GM12878 (cell line): ENCODE measurements around the gene ABCG2. TPM values are rescaled to one million over a fixed set of nuclear protein-coding genes. Genes with fewer than 3 reads are reported as not detected.

Source experiments
- ATAC-seq: fragments of 200-7000 bp; cut with Tn5 transposase; 3 replicates; pipeline ENCODE4 v1.9.1; 2020; ENCODE audit warnings: mild to moderate bottlenecking, moderate library complexity
- BruUV-seq: library from RNA; stranded (reverse); fragments of 400-500 nt; replicated peaks from 2 replicates; lab custom pipeline; 2021; lab: Mats Ljungman, UMichigan
- CTCF ChIA-PET: fragments of 300-600 bp; sonication (Branson Sonifier 250); formaldehyde crosslinking; extraction: SDS; loops from one replicate; lab custom pipeline; 2021; ENCODE audit warnings: inconsistent platforms; lab: Yijun Ruan, JAX
- POLR2A ChIA-PET: fragments of 350-600 bp; formaldehyde crosslinking; extraction: SDS; loops from one replicate; lab custom pipeline; 2021; ENCODE audit warnings: inconsistent platforms; lab: Charles Lee
- RAD21 ChIA-PET: fragments of 300-600 bp; sonication (Branson Sonifier 250); formaldehyde crosslinking; loops from one replicate; lab custom pipeline; 2023; ENCODE audit warnings: antibody characterized with exemption; ENCODE audit not compliant: unreplicated experiment; lab: Charles Lee
- SMC1A ChIA-PET: fragments of 300-600 bp; sonication (Branson Sonifier 250); formaldehyde crosslinking; loops from one replicate; lab custom pipeline; 2023; ENCODE audit not compliant: unreplicated experiment, uncharacterized antibody; lab: Charles Lee
- DNase-seq: peaks from one replicate; pipeline ENCODE4 v3.0.0-alpha.2; 2011; ENCODE audit warnings: low read depth, low spot score
- FAIRE-seq: peaks from 3 replicates; lab custom pipeline; 2011; peaks lifted over from hg19 to GRCh38; lab: Jason Lieb, UNC
- H2AFZ ChIP-seq: 2 replicates; pipeline ENCODE4 v1.6.0; 2011; ENCODE audit warnings: low read depth, low read length, control low read depth; ENCODE audit not compliant: control insufficient read depth
- H3K27ac ChIP-seq: 2 replicates; pipeline ENCODE4 v1.5.1; 2011; ENCODE audit warnings: control low read depth; ENCODE audit not compliant: control insufficient read depth, insufficient read depth
- H3K27me3 ChIP-seq, 2 experiments: replicated peaks in 1 of 2; 2 replicates each; pipeline versions ENCODE4 v1.6.0 to v1.6.1; 2011; ENCODE audit warnings: low read length in 1 of 2; ENCODE audit not compliant: control insufficient read depth in 2 of 2, insufficient read depth in 2 of 2
- H3K36me3 ChIP-seq, 2 experiments: 2 replicates each; pipeline ENCODE4 v1.5.1; 2011; ENCODE audit warnings: low read length in 1 of 2; ENCODE audit not compliant: control insufficient read depth in 2 of 2, insufficient read depth in 2 of 2
- H3K4me1 ChIP-seq: 2 replicates; pipeline ENCODE4 v1.6.1; 2011; ENCODE audit warnings: mild to moderate bottlenecking, low read length, moderate library complexity, mixed read lengths; ENCODE audit not compliant: control insufficient read depth, insufficient read depth
- H3K4me2 ChIP-seq: 2 replicates; pipeline ENCODE4 v1.6.0; 2011; ENCODE audit warnings: control low read depth; ENCODE audit not compliant: control insufficient read depth, insufficient read depth
- H3K4me3 ChIP-seq: fragments of 200-600 bp; sonication (generic); 2 replicates; pipeline ENCODE4 v1.5.1; 2016
- H3K79me2 ChIP-seq: 2 replicates; pipeline ENCODE4 v1.6.0; 2011; ENCODE audit warnings: low read length; ENCODE audit not compliant: control insufficient read depth, insufficient read depth
- H3K9ac ChIP-seq: 2 replicates; pipeline ENCODE4 v1.8.0; 2011; ENCODE audit warnings: low read length, control low read depth, mixed read lengths; ENCODE audit not compliant: control insufficient read depth, insufficient read depth
- H3K9me3 ChIP-seq: replicated peaks from 3 replicates; pipeline ENCODE4 v1.5.1; 2011; ENCODE audit warnings: mild to moderate bottlenecking, low read length; ENCODE audit not compliant: control insufficient read depth, insufficient read depth
- H4K20me1 ChIP-seq: 2 replicates; pipeline ENCODE4 v1.6.0; 2011; ENCODE audit not compliant: control insufficient read depth, insufficient read depth
- ATF2 ChIP-seq: IDR thresholded peaks from 2 replicates; pipeline ENCODE4 v1.6.1; 2012; ENCODE audit warnings: low read length, inconsistent platforms
- FOXM1 ChIP-seq: IDR thresholded peaks from 2 replicates; pipeline ENCODE4 v1.6.1; 2012; ENCODE audit warnings: low read depth, mild to moderate bottlenecking, inconsistent platforms, low read length, moderate library complexity
- HCFC1 ChIP-seq: fragments of 150-350 bp; IDR thresholded peaks from 2 replicates; pipeline ENCODE4 v1.6.1; 2014; ENCODE audit warnings: low read length
- IRF5 ChIP-seq: fragments of 450-650 bp; IDR thresholded peaks from 2 replicates; pipeline ENCODE4 v1.6.1; 2017; ENCODE audit warnings: borderline replicate concordance
- MYC ChIP-seq: IDR thresholded peaks from 2 replicates; pipeline ENCODE4 v1.6.1; 2011; ENCODE audit warnings: mild to moderate bottlenecking, low read length, moderate library complexity, inconsistent platforms; ENCODE audit not compliant: insufficient read depth, insufficient replicate concordance, insufficient read length, severe bottlenecking
- RCOR1 ChIP-seq: conservative IDR thresholded peaks from 2 replicates; pipeline ENCODE4 v1.6.1; 2012; ENCODE audit warnings: low read depth, low read length, improper control_type of control experiment
- SIN3A ChIP-seq: IDR thresholded peaks from 2 replicates; pipeline ENCODE4 v1.6.1; 2012; ENCODE audit warnings: low read depth, low read length, improper control_type of control experiment
- SUZ12 ChIP-seq: fragments of 200-600 bp; sonication (generic); IDR thresholded peaks from one replicate; pipeline ENCODE4 v1.6.1; 2018; ENCODE audit warnings: antibody characterized with exemption, mild to moderate bottlenecking; ENCODE audit not compliant: unreplicated experiment
- ZZZ3 ChIP-seq: IDR thresholded peaks from 2 replicates; pipeline ENCODE4 v1.6.1; 2011; ENCODE audit warnings: low read depth; ENCODE audit not compliant: control insufficient read depth, insufficient read length
- WGBS: methylation state at CpG from one replicate; pipeline ENCODE4 v1.1.6; 2016; ENCODE audit warnings: low lambda C conversion rate; ENCODE audit not compliant: insufficient replicate concordance, insufficient coverage; ENCODE audit errors: missing lambda C conversion rate; 5-methylcytosine and 5-hydroxymethylcytosine counted together
- in situ Hi-C: fragments of 300-500 bp; cut with MboI; formaldehyde crosslinking; loops from 9 replicates; pipeline ENCODE4 v1.14.3; 2018; ENCODE audit warnings: mixed read lengths
- intact Hi-C: fragments of 100-400 bp; cut with micrococcal nuclease; formaldehyde crosslinking; loops from one replicate; pipeline ENCODE4 v1.14.2; 2022; ENCODE audit not compliant: unreplicated experiment
- polyA plus RNA-seq, 11 experiments: library from polyadenylated mRNA; depleted of rRNA in 4 of 11; unstranded in 6 of 11; stranded (reverse) in 5 of 11; fragments of >200 nt; fragmentation: Nextera tagmentation in 4 of 11; fragmentation: Illumina TruSeq in 1 of 11; extraction: Ambion mirVana in 4 of 11; extraction: Trizol in 1 of 11; gene quantifications; 1 replicate in 1 of 11; 2 replicates in 10 of 11; pipeline versions ENCODE4 v1.2.1 to v1.2.3, GENCODE V29; 2011 to 2016; ENCODE audit warnings: inconsistent platforms in 2 of 11, missing spikeins in 2 of 11, low read depth in 1 of 11
- total RNA-seq, 4 experiments: library from RNA; depleted of rRNA in 3 of 4; stranded (reverse); fragments of >200 nt in 3 of 4; fragmentation: Illumina TruSeq in 1 of 4; extraction: Trizol in 1 of 4; gene quantifications; 2 replicates each; pipeline versions ENCODE4 v1.2.1 to v1.2.3, GENCODE V29; 2013 to 2021
- TF ChIP-seq, protein P1 (sequence below): fragments of 450-650 bp; IDR thresholded peaks from 2 replicates; pipeline ENCODE4 v1.6.1; 2018; ENCODE audit warnings: borderline replicate concordance, mild to moderate bottlenecking; ENCODE audit not compliant: partially characterized antibody

Gene ABCG2
- total and polyA plus RNA-seq, 10 of the 15 experiments (the other 5 are each of a cell fraction or from before 2014, with no cell fraction given), result 0.03 to 0.06 (median 0.04) TPM; not detected in 7

DNA sequence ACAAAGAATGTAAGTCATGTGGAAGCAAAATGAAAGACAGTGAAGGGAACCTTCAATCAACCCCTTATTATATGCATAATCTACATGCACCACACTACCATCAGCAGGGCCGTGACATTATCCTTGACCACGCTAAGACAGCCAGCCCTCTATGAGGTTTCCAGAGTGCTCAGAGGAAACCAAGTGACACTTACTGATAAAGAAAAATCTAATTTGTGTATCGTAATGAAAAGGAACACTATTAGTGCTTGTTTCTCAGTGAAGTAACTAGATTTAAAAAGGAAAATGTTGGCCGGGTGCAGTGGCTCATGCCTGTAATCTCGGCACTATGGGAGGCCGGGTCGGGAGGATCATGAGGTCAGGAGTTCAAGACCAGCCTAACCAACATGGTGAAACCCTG lies 56.4 kb downstream of the ABCG2 start:
- WGBS, result 50% methylated on average over 7 of the region's 7 CpGs
- H2AFZ ChIP-seq, result no peak overlapping the region
- intact Hi-C loops (no loop called here), in situ Hi-C loops (no loop called here)
- no peaks in the 10 kb centered on the region for H4K20me1 ChIP-seq
- ChIA-PET CTCF (no interaction called here), RAD21 (no interaction called here), SMC1A (interaction anchor here (0.7 kb wide), 1 partner anchor 102 kb away, joined by 3 read pairs; no protein-coding TSS in a partner anchor), POLR2A (no interaction called here)
- no peak overlapping the region for H3K9ac ChIP-seq
- H3K27ac ChIP-seq, result no peak overlapping the region
- no TSS peak for BruUV-seq
- H3K4me2 ChIP-seq, result no peak overlapping the region
- no peaks in the 10 kb centered on the region for H3K79me2 ChIP-seq
- no peaks in the 10 kb centered on the region for H3K36me3 ChIP-seq
- DNase-seq (no peak), FAIRE-seq (no peak), ATAC-seq (no peak)
- no peaks in the 10 kb centered on the region for H3K9me3 ChIP-seq
- no peak for TF ChIP-seq SUZ12
- TF ChIP-seq, protein P1, sequence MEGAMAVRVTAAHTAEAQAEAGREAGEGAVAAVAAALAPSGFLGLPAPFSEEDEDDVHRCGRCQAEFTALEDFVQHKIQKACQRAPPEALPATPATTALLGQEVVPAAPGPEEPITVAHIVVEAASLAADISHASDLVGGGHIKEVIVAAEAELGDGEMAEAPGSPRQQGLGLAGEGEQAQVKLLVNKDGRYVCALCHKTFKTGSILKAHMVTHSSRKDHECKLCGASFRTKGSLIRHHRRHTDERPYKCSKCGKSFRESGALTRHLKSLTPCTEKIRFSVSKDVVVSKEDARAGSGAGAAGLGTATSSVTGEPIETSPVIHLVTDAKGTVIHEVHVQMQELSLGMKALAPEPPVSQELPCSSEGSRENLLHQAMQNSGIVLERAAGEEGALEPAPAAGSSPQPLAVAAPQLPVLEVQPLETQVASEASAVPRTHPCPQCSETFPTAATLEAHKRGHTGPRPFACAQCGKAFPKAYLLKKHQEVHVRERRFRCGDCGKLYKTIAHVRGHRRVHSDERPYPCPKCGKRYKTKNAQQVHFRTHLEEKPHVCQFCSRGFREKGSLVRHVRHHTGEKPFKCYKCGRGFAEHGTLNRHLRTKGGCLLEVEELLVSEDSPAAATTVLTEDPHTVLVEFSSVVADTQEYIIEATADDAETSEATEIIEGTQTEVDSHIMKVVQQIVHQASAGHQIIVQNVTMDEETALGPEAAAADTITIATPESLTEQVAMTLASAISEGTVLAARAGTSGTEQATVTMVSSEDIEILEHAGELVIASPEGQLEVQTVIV, result no peak
- TF ChIP-seq ATF2, result no peak
- TF ChIP-seq MYC, result no peak
- TF ChIP-seq FOXM1, result no peak
- no peak for TF ChIP-seq HCFC1
- no peak for TF ChIP-seq IRF5
- no peak for TF ChIP-seq ZZZ3
- TF ChIP-seq RCOR1, result no peak
- no peak for TF ChIP-seq SIN3A
- H3K4me1 ChIP-seq, result no peaks in the 10 kb centered on the region
- peaks cover 0 to 4% of the 10 kb centered on the region in 2 experiments; a peak in 2 of 4 replicates for H3K27me3 ChIP-seq
- no peak overlapping the region for H3K4me3 ChIP-seq
